ENCODE measurements around the gene TEKTIP1.
A peak's percentile ranks its signal among the peaks of the same experiment; 100 is the strongest.

Gene TEKTIP1

DNA sequence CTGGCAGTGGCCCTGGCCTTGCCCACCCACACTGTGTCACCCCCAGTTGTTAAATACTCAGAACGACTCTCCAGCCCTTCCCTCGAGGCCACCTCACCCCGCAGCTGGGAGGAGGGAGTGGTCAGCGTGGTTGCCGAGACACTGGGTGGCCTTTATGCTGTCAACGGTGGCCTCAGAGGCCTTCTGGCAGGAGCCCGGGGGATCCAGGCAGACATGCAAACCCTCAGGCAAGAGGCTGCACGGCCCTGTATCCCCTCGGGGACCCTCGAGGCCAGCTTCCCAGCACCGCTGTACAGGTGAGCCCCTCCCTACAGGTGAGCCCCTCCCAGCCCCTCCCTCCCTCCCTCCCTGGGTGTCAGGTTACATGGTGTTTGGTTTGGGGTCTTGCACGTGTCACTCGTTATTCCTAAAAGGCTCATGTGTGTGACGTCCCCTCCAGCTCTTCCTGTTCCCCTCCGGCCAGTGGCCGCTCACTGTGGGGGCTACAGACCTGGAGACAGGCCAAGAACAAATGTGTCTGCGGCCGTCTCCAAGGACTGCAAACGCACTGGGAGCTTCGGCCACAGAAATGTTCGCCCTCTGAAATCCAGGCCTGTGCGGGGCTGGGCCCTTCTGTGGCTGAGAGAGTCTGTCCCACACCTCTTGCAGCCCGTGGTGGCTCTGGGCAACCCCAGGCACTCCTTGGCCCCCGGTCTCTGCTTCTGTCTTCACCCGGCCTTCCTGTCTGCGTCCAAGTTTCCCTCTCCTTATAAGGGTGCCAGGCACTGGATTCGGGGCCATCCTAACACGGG, at the start of gene TEKTIP1:
Gene TEKTIP1, plus strand, starts transcription at position 210 of the 791 bp plus-strand sequence. Its CDS starts 4 bp downstream, at position 214.
- DNase-seq = no peak

DNA sequence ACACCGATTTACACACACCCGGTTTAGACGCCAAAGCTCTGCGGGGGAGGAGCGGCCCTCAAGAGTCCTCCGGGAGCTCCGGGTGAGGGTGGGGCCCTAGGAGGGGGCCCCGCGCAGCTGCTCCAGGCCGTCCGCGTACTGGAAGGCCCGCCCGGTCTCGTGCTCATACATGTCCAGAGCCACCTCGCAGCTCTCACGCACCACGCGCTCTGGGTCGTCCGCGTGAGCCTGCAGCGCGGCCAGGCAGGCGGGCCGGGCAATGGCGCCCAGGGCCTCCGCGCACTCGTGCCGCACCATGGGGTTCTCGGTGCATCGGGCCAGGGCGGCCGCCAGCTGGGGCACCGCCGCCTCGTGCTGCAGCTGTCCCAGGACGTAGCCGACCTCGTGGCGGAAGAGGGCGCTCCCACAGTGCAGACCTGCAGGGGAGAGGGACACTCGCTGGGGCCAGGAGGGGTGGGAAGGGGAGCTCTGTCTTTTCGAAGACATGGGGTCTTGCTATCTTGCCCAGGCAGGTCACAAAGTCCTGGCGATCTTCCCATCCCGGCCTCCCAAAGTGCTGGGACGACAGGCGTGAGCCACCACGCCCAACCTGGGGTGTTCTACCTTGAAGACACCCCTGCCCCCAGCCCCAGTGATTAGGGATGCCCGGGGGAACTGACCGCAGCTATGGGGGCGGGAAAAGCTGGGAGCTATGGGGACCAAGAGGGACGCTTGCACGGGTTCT, 47.4 kb upstream of the TEKTIP1 start:
- DNase-seq = no peak

DNA sequence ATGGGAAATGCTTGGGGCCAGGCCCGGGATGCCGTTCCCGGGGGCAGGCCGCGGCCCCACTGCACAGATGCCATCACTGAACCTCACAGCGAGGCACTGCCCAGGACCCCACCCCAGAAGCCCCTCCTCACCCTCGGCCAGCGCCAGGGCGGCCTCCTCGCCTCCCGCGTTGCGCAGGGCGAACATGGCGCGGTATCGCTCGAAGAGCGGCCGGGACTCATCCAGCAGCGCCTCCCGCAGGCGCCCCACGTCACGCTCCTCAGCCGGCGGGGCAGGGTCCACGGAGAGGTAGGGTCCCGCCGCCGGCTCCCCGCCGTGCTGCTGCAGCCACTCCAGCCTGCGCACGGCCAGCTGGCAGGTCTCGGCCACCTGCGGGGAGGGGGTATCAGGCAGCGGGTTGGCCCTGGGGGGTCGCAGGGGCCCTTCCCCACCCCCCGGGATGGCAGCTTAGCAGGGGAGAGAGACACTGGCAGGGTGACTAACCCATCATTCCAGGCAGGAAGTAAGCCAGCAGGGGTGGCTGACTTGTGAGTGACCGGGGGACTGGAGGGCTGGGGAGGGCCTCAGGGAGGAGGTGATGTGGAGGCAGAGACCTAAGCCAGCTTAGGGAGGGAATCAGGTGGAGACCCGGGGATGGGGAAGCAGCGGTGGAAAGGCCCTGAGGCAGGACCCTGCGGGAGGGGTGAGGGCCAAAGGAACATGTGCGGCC, 46.7 kb upstream of the TEKTIP1 start:
- no peak for DNase-seq

DNA sequence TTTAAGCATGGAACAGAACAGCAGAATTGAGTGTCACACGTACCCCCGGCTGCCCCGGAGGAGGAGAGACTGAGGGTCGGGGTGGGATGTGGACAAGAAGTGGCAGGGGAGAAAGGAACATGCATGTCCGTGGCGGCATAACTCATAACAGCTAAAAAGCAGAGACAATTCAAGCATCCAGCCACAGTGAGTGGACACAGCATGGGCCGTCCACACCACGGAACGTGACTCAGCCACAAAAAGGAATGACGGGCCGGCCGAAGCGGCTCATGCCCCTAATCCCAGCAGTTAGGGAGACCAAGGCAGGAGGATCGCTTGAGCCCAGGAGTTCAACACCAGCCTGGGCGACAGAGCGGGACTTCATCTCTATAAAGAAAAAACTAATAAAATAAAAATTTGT, 46.1 kb upstream of the TEKTIP1 start:
- no peak for DNase-seq

DNA sequence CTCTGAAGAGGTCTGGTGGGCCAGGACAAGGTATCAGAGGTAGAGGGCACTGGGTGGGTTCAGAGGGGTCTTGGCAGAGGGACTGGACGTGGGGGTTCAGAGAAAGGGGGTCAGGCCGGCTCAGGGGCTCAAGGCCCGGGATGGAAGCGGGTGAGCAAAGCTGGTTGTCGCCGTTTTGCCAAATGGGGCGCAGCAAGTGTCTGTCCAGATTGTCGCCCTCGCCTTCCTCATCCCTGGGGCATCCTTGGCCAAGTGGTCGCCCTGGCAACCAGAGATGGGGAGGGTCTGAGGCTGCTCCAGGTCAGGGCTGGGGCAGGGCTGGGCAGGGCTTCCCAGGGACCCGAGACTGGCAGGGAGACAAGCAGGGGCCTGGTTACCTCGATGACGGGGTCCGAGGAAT, 45.3 kb upstream of the TEKTIP1 start:
- DNase-seq = no peak

DNA sequence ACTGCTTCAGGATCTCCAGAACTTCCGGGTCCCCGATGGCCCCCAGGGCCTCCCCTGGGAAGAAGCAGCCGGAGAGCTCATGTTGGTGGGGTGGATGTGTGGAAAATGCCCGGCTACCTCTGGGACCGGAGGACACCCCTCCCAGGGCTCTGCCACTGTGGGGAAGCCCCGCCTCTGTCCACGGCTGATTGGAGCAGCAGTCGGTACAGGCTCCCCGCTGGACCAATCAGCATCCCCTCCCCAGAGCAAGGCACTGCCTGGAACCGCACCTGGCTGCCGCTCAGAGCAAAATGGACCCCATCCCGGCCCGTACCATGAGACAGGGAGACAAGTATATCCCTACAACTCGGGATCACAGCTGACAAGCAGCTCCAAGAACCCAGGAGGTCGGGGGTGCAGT, 44.9 kb upstream of the TEKTIP1 start:
- DNase-seq = peak; percentile 35

DNA sequence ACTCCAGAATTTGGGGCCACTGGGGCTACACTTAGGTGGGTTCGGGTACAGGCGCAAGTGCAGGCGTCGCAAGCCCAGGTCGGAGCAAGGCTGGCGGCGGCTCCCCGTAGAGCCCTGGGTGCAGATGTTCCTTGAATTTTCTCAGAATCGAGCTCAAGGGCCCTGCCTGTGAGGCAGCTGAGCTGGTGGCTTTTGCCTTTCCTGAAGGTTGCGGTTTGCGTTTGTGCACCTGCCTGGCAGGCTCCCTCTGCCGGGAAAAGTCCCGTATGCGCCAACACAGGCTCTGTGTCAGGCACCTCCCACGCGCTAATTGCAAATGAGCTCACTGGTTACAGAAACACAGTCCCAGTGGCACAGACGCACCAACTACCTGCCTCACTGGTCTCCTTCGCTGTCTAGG, 44.4 kb upstream of the TEKTIP1 start:
- peak; percentile 60 for DNase-seq

DNA sequence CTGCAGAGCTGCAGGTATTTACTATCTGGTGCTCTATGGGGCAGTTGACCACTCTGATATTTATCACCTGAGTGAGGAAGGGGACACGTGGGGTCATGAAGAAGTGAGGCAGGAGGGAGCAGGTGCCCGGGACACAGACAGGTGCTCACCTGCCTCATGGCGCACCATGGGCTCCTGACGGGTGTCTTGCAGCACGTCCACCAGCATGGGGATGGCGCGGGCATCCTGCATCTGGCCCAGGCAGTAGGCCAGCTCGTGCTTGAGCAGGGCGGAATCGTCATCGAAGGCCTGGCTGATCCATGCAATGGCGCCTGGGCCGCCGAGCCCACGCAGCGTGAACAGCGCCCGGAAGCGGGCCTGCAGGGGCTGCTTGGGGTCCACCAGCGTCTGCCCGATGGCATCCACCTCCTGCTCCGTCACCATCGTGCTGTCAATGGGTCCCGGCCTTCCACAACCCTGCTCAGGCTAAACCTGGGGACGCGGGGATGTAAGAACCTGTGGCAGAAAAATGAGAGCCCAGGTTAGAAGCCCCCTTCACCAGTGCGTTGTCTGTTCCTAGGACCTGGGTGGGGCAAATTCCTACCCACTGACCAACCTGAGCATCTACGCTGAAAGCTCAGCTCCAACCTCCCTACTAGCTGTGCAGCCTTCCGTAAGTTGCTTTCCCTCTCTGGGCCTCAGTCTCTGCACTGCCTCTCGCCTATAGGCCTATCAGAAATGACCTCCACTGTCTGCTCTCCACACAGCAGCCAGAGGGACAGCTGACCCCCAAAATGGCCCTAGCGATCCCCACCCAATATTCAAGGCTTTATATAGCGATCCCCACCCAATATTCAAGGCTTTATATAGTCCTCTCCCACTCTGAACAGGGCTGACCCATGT, 42.3 kb upstream of the TEKTIP1 start:
- DNase-seq = no peak

DNA sequence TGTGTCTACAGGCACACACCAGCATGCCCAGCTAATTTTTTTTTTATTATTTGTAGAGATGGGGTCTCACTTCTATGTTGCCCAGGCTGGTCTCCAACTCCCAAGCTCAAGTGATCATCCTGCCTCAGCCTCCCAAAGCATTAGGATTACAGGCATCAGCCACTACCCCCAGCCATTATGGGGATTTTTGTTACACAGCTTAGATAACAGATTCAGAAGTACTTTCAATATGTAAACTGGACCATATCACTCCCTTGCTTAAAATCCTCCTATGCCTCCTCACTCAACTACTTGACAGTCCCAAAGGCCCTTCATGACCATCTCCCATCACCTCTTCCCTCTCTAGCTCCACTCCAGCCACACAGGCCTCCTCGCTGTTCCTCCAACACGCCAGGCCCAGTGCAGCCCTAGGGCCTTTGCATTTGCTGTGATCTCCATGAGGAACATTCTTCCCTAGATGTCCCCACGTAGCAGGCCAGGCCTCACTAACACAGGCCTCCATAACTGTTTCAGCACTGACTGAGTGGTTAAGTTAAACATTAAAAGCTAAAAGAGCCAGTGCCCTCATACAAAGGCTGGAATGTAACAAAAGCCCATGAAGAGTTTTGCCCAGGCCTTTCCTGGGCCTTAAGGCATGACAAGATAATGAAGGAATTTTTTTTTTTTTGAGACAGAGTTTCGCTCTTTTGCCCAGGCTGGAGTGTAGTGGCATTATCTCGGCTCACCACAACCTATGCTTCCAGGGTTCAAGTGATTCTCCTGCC, 41.0 kb upstream of the TEKTIP1 start:
- no peak for DNase-seq

DNA sequence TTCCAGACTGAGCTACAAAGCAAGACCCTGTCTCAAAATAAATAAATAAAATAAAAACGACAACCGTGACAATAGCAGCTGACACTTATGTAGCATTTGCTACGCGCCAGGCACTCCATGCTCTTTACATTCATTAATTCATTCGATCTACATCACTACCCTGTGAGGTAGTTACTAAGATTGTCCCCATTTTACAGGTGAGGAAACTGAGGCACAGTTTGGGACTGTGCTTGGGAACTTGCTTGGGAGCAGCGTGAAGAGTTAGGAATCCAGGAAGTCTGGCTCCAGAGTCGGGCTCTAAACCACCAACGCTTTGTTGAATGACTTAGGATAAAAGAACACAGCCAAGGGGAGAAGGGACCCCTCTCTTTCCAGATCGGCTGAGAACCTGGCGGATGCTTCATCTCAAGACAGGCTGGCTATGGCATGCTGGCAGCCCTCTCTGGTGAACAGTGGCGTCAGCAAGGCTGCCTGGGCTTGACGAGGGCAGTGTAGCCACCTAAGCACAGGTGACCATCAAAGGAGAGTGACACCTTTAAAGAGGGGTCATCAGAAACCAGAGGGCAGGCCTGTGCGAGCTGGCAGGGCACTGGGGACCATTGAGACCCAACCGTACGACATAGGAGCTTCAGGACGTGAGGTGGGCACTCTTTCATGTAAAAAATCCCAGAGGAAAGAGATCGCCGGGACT, 39.1 kb upstream of the TEKTIP1 start:
- DNase-seq = no peak

DNA sequence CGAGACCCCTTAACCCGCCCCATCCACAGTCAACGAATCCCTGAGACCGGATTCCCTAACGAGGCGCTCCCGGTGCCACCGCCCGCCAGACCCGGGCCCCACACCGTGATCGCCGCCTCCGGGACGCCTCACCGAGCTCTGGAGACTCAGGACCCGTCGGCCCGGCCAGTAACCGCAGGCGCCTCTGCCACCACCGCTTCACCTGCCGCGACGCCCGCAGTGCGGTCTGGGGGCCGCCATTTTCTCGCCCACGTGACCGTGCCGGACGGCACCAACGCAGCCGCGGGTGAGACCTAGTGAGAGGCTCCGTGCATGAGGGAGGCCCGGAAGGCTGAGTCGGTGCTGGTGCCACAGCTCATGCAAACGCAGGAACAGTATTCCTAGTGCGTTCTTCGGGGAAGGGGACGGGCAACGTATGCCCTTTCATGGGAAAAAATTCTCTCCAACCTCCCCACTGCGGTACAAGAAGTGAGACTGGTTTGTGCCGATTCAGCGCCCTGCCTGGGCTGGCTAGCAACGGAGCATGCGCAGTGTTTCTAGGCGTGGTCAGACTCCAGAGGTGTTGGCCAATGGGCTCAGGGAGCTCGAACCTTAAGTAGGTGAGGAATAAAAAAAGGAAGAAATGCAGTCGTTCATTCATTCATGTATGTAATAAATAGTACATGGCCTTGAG, 38.4 kb upstream of the TEKTIP1 start, which contains the start of gene DOHH:
Gene DOHH, minus strand, starts transcription at position 246 of the 673 bp plus-strand sequence. CDS start 3,860 bp downstream, outside the sequence.
- DNase-seq = peak; percentile 96

DNA sequence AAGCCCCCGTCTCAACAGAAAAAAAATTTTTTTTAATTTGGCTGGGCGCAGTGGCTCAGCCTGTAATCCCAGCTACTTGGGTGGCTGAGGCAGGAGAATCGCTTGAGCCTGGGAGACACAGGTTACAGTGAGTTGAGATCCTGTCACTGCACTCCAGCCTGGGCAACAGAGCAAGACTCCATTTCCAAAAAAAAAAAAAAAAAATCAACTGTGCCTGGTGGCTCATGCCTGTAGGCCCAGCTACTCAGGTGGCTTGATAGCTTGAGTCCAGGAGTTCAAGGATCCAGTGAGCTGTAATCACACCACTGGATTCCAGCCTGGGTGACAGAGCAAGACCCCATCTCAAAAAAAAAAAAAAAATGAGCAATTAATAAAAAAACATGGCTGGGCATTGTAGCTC, 37.2 kb upstream of the TEKTIP1 start:
- DNase-seq = no peak

DNA sequence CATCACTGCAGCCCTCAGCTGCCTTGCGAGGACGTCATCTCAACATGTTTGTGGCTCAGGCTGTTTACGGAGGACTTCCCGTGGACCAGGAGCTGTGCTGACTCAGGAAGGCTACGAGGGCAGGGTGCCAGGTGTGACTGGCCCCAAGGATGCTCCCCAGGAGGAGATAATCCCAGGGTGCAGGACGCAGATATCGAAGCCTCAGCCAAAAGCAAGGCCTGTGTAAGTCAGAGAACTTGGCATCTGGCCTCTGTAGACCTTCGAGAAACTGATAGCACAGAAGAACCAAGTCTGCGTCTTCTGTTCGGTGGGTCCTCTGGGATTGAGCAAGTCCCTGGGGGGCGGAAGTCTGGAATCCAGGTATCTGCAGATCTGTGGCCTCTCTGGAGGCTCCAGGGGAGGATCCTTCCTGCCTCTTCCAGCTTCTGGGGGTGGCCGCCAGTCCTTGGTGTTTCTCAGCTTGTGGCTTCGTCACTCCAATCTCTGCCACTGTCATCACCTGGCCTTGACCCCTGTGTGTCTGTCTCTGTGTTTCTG, 35.9 kb upstream of the TEKTIP1 start:
- DNase-seq = no peak

DNA sequence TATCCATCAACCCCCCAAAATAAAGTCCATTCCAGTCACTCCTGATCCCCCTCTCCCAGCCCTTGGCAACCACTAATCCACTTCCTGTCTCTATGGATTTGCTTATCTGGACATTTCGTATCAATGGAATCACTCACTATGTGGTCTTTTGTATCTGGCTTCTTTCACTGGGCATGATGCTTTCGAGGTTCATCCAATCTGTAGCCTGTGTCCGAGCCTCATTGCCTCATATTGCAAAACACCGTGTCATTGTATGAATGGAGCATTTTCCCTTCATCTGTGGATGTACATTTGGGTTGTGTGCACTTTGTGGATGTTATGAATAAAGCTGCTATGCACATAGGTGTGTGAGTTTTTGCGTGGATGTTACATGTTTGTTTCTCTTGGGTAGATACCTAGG, 34.2 kb upstream of the TEKTIP1 start:
- DNase-seq = no peak

DNA sequence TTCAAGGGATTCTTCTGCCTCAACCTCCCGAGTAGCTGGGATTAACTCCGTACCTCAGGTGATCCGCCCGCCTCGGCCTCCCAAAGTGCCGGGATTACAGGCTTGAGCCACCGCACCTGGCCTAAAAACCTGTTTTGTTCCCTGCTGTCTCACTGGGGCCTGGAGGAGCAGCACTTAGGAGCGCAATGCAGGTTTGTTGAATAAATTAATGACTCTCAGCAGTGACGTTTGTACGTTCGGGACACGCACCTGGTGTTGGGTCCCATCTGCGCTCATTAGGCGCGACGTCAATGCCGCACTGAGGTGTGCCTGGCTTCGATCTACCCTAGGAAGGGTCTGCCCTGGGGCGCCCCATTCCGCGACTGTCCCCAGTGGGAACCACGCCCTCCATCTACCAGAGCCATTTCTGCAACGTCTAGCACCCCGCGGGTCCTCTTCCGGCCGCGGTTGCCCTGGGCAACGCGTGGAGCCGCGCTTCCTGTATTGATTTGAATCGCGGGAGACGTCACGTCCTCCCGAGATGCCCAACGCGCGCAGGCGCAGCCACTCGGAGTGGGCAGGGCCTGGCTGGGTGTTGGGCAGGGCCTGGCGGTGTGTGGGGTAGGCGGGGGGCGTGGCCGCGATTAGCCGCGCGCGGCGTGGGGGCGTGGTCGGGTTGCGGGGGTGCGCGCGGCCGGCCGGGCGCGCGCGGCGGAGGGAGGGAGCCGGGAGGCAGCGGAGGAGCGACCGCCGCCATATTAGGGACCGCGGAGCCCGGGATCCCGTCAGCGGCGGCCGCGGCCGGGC, 33.2 kb upstream of the TEKTIP1 start, which contains the start of gene FZR1:
Gene FZR1, plus strand, starts transcription at position 714 of the 786 bp plus-strand sequence. CDS start 16,679 bp downstream, outside the sequence.
- DNase-seq = peak; percentile 100

DNA sequence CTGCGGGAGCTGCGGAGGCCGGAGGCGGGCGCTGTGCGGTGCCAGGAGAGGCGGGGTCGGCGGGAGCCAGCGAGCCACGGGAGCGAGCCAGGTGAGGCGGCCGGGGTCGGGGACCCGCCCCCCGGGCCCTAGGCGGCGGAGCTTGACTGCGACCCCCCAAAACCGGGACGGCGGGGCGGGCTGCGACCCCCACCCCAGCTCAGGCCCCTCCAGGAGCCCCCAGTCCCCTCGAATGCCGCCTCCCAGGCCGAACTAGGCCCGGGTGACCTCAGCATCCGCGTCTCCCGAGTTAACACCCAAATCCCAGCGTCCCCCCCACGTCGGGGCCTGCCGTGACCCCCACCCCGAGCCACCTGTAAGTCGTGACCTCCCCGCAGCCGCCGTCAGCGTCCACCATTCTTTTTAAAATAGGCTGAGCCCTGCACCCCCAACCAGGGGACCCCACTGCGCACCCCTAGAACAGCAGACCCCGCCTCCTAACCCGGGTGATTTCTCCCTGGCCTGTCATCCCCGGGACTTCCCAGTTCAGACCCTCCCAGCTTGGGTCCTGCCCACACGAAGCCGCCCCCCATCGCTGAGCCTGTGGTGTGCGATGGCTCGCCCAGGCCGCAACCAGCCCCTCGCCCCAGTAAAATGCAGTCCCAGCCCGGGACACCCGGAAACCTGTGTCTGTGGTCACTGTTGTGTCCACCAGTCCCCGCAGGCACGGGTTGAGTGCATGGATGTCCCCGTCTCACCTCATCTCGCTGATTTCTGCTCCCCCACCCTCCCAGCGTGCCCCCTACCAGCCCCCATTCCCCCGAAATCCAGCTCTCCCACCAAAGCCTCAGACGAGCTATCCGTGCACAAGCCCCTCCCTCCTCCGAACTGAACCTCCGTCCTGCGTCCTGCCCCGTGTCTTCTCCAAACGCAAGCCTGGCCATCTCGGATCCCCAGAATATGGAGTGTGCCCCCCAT, 32.3 kb upstream of the TEKTIP1 start:
- peak; percentile 60 for DNase-seq

DNA sequence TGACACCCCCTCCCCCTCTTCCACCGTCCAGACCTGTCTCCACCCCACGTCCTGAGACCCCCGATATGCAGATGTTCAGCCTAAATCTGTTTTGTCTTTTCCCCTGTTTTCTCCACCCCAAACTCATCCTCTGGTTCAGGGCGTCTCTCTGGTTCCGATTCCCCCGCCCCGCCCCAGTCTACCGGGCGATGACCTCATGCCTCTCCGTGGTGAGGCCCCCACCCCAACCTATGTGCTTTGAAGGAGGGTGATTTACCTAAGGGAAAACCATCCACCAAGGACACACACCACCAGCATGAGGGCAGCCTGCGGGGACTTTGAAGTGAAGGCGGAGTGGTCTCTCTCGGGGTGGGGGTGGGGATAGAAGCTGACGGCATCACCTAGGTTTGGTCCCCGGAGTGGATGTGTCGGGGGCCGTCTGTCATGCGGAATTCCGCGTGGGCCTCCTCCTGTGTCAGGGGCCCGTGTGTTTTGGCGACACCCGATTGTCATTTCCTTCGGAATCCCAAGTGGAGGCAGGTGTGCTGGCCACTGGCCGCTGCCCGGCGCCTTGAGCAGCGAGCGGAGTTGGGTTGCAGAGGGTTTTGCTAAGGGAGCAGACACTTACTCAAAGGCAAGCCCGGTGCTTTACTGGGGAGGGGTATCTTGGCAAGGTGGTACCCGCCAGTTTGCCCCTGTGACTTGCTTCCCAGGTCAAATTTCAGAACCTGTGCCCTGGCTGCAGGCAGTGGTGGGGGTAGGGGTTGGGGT, 31.4 kb upstream of the TEKTIP1 start:
- peak; percentile 60 for DNase-seq

Measured in CD4-positive, alpha-beta T cell treated with Interleukin-12 subunit alpha and Interleukin-12 subunit beta, for 1 hour (primary cell).